HG02623 (cell line): ENCODE data around the gene CELF4.
"Not testable (repeated sequence)": the region's sequence is repeated elsewhere in the genome, so short reads cannot be mapped to it uniquely, and the experiment has no call there.

Experiments used
- ATAC-seq: cut with Tn5 transposase; IDR thresholded peaks from one replicate; pipeline ENCODE4 v1.9.1; 2021; ENCODE audit warnings: moderate library complexity; ENCODE audit not compliant: unreplicated experiment

Gene CELF4

DNA sequence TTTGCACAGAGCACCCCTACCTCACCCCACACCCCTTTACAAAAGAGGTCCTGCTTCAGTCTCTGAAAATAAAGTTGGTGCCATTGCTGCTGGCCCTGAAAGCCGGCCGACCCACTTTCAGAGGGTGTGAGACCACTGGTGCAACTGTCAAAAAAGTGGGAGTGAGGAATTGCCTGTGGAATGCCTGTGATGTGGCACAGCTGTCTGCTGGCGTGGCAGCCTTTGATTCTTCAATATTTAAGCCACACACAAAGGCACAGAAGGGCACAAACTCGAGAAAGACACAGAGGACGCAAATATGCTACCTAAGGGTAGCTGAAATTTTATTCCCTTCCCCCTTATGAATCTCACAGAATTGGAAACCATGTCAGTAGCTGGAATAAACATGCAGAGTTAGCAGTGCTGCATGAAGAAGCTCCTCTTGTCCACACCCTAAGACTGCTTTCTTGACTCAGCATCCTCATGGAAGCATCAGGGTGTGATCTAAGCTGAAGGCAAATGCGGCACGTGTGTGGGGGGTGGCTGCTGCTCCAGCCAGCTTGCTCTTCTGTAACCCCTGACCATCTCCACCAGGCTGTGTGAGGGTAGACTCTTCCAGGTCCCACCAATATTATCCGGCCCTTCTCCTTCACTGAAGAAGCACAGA lies 92.3 kb downstream of the CELF4 start:
- ATAC-seq = no peak

DNA sequence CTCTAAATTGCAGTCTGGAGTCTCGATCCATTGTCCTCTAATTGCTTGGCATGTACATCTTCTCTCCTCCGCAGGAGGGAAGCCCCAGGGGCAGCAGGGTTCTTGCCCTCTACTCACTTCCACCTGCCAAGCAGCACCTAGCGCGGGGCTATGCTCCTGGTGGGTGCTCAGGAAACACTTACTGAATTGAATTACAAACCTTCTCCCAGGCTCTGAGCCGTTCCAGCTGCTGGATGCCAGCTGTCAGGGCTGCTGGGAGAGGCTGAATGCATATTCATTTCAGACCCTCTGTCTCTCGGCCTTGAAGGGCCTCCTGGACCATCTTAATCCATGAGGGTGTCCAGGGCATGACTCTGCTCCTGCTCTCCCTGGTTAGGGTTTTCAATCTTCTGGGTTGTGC lies 94.0 kb downstream of the CELF4 start:
- ATAC-seq = no peak

DNA sequence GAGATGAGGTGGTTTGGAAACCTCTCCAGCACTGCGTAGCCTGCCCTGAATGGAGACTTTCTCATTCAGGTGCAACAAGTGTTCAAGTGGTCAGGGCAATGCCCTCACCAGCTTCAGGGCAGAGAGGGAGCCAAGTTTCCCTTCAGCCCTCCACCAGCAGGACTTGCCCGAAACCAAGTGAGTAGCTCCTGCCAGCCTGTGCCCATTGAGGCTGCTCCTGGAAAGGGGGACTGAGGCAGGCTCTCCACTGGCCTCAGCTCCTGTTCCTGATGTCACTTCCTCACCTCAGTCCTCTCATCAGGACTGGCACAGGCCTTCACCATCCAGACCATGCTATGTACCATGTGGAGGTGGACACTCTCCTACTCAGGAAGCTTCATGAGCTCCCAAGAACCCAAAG lies 94.6 kb downstream of the CELF4 start:
- no peak for ATAC-seq

DNA sequence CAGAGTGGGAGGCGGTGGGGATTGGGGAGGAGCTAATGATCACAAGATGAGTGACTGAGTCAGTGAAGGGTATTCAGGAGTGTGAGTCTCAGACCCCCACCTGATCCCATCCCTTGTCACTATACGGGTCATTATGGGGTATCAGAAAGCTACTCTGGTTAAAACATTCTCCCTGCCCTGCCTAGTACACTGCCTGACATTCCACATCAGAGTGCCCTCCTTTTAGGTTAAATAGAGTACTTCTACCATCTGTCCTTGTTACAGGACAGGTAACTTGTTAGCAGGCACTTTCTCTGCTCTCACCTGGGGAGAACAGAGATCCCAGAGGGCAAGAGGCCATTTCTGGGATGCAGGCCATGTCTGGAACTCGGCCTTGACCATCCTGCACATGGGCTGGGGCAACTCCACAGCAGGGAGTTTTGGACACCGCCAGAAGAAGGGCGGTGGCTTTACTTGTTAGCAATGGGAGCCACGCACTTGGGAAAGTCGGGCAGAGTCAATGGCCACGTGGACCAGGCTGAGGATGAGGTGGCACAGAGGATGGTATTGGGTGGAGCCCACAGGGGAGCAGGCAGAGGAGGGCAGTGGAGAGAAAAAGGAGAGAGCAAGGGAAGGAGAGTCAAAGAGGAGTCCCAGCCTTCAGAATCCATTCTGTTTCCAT lies 98.5 kb downstream of the CELF4 start:
- no peak for ATAC-seq

DNA sequence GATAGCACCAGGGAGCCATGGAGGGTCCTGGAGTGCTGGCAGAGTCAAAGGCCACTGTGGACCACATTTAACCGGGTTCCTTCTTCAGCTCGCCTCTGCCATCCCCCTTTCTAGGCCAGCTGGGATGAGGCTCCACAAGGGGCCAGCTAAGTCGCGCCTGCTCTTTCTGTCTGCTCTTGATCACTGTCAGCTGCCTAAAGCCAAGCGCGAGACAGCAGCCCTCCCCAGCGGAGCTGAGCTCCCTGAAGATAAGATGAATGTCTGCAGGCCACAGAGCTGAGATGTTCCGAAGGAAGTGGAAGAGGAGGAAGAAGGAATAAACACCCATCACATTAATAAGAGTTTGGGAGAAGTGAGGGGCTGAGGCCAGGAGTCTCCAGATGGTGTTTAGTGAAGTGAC lies 99.6 kb downstream of the CELF4 start:
- no peak for ATAC-seq

DNA sequence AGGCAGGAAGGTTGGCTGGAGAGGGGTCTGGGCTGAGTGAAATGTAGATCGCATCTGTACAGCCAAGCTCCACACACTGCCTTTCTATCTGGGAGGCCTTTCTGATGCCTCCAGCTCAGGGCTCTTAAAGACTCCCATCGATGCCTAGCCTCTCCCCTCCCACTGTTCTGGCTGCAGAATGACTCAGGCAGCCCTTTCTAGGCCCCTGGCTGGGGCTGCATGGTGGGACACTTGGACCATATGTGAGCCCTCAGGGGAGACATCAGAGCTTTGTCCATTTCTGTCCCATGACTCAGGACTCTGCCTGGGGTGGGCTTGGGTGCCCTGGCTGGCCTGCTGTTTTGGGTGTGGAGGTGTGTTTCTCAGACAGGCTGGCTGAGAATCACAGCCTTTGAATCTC lies 101.3 kb downstream of the CELF4 start:
- ATAC-seq = no peak

DNA sequence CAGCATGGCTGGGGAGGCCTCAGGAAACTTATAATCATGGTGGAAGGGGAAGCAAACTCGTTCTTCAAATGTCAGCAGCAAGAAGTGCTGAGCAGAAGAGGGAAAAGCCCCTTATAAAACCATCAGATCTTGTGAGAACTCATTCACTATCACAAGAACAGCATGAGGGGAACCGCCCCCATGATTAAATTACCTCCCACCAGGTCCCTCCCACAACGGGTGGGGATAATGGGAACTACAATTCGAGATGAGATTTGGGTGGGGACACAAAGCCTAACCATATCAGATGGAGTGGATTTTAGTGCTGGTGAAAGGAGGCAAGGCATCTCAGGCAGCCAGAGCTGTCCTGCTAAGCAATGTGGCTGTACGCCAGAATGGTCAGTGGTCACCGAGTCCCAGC lies 104.3 kb downstream of the CELF4 start:
- not testable (repeated sequence) for ATAC-seq

DNA sequence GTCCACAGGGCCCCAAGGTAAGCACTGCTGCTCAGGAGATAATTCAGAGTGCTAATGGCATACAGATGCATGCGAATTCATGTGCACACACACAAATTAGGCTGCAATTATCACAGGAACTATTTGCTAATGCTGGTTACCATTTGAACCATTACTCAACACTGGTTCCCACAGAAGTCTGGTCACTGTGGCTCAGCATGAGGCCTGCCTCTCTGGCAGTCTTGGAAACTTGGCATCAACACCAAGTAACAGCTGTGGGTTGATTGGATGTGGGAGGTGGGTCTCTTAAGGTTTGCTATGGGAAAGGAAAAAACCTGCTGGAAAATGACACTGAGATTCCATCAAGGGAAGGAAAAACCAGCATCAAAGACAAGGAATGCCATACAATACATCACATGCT lies 105.0 kb downstream of the CELF4 start:
- no peak for ATAC-seq

DNA sequence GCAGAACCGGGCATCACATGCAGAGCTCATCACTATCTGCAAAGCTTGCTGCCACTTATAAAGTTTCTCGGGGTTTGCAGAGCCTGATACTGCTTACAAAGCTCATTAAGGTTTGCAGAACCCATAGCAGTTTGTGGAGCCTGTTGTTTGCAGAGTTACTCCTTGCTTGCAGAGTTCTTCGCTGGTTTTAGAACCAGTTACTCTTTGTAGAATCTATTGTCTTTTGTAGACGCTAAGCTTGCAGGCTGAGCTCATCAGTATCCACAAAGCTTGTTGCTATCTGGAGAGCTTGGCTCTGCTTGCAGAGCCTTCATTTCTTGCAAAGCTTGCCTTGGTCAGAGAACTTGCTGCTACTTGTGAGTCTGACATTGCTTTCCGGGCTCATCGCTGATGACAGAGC lies 106.9 kb downstream of the CELF4 start:
- ATAC-seq = no peak

DNA sequence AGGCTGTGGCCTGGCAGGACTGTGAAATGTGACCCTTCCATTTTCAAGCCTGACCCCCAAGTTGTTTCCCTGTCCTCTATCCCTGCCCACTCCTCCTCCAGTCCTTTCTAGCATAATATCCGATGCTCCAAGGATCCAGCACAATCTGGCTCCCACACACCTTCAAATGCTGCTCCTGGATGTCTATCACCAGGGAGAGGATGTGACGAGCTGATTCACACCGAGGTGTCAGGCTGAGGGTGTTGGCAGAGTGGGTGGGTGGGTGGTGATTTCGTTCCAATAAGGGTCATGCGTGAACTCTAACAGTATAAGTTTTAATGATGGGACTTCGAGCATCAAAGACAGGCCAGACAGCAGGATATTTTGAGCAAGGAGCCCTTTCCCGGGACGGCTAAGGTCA lies 107.8 kb downstream of the CELF4 start:
- ATAC-seq = no peak

DNA sequence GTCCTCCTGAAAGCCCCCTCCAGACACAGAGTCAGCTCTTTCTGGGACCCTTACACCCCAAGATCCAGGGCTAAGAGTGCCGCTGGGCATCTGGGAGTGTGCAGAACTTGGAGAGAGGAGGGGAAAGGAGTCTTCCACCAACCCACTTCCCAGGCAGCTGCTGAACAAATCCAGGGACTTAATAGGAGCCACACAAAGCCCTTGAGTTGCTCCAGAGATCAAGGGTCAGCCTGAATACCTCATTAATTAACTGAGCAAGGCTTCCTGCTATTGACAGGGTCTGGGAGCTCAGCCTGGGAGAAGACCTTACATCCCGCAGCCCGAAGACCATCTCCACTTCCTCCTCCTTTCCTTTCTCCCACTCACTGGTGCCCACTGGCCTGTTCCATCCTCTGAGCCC lies 108.3 kb downstream of the CELF4 start:
- ATAC-seq = no peak

DNA sequence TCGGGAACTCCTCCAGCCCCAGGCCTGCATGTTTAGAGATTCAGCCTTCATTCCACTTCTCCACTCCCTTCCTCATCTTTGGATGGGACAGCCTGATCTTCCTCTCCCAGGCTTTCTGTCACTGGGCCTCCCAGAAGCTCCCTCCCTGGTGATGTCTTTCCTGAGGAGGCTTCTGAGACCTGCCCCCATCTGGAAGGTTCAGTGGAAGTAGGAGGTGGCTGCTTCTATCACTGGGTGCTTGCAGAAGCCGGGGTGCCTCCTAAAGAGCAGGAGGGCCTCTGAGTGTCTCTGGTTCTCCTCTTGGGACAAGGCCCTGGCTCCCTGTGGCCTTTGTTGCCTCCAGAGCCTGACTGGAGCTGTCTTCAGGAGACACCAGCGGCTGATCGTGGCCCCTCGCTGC lies 108.7 kb downstream of the CELF4 start:
- no peak for ATAC-seq

DNA sequence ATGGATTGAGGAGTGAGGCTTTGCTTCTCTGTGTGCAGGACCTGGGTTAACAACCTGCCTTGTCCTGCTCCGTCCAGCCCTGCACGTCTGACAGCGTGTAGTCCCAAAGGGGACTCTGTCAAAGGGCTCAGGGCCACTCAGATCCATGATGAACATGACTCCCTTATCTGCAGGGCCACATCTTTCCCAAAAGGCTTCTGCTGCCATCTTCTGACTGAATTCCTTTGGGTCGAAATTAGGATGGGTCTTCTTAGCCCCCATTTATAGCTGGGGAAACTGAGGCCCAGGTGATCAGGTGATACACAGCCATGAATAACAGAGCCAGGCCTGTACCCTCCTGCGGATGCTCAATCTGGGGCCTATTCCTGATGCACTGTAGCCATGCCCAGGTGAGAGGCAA lies 109.2 kb downstream of the CELF4 start:
- no peak for ATAC-seq

DNA sequence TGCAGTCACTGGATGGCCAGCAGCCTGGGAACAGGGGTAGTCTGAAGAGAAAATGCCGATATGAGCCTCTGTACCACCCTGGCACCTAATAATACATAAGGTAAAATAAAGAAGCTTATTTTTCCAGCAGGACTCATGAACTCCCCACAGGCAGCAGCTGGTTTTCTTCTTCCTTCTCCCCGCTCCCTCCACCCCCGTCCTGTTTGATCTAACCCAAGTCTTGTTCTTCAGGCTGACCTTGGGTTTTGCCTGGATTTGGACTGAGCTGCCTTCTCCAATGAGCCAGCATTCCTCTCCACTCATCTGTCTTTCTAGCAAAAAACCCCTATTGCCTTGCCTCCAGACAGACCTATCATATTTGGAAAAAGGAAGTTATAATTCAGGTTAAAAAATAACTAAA lies 111.8 kb downstream of the CELF4 start:
- ATAC-seq = no peak

DNA sequence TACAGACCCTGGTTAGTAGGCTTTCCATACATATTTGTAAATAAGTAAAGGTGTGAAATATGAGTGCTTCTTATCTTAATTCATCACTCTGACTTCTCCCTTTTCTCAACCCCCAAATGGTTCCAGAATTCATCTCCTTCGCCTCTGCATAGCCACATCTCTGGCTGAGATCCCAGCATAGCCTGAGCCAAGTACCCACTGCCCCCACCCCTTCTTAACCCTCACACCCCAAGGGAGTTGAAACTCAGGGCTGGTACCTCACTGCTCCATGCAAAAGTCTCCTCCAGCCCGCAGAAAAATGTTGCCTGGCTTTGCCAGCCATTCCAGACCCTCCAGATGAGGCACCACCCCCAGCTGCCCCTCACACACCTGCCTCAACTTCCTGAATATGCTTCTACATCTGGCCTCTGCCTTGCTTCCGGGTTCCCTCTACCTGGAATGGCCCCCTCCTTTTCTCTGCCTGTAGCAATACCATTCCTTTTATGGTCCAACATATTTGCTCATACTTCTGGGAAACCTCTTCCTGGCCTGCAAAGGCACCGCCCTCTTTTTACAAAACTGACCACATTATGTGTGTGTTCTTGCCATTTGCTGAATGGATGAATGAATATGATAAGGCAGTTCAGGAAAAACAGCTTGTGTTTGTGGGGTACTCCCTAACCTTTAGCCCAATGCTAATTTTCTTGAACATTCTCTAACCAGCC lies 112.8 kb downstream of the CELF4 start:
- no peak for ATAC-seq

DNA sequence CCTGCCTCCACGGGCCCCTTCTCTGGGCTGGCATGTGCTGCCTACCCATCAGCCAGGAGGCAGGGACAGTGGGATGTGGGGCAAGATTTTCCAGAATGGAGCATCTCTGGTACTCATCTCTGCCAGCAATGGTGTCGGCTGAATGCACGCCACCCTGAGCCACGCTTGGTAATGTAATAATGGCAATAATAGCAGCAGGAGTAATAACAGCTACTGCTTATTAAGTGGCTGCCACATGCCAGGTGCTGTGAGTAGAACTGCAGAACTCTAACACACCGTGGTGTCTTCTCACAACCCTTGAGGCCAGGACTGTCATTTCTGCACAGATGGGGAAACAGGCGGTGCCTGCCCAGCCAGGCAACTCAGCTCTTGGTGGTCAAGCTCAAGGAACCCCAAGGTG lies 113.6 kb downstream of the CELF4 start:
- no peak for ATAC-seq

DNA sequence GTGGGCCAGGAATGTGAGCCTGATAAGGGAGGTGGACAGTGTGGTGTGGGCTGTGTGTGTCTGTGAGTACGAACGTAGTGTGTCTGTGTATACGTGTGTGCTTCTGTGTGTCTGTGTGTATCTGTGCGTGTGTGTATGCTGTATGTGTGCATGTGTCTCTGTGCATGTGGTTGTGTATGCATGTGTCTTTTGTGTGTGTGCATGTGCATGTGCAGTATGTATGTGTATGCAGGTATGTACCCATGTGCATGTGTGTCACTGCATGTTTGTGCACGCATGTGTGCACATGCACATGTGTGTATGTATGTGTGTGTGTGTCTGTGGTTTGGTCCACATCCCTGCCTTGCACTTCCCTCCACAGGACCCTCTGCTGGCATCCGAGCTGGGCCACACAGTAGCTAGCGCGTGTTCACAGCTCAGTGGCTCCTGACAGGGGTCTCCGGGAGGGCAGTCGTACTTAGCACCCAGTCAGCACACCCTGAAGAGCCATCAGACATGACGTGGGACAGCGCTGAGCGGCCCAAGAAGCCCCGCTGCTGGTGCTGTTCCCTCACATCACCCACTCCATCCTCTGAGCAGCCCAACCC lies 114.3 kb downstream of the CELF4 start:
- no peak for ATAC-seq

DNA sequence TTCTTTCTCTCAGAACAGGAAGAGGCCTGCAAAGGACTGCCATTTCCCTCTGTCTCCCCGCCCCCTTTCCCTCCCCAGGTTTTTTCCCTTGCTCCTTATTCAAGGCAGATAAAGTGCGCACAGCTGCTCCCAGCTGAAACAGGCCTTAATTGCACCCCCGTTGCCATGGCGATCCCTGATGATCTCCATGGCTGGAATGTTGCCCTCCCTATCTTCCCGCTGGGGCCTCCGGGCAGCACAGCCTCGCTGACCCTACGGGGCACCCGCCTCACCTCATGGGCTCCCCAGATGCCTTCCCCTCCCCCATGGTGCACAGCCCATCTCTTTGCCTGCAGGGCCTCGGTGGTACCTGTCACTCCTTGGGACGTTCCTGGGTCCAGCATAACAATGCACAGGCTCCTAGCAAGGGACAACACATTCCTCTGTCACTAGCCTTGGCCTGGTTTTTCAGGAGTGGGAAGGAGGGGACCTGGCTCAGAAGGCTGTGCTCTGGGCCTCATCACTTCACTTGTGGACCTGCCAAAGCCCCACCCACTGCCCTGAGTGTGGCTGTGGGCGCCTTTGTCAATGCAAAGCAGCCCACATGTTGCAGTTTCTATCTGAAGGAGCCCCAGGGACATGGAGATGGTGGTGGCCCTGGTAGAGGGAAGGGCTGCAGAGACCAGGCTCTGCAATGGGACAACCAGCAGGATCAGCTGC lies 115.0 kb downstream of the CELF4 start:
- no peak for ATAC-seq

DNA sequence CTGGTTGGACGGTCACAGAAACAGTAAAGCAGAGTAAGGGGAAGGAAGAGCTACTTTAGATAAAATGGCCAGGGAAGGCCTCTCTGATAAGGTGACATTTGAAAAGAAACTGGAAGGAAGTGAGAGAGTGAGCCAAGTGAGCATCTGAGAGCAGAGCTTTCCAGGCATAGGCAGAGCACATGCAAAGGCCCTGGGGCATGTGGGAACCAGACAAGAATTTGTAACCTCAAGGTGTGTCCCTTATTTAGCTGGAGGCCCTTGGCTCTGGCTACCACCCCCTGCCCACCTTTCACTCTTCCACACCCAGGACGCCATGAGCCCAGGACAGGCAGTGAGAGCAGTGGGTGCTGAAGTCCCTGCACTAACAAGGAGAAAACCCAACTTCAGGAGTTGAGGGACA lies 116.0 kb downstream of the CELF4 start:
- no peak for ATAC-seq

DNA sequence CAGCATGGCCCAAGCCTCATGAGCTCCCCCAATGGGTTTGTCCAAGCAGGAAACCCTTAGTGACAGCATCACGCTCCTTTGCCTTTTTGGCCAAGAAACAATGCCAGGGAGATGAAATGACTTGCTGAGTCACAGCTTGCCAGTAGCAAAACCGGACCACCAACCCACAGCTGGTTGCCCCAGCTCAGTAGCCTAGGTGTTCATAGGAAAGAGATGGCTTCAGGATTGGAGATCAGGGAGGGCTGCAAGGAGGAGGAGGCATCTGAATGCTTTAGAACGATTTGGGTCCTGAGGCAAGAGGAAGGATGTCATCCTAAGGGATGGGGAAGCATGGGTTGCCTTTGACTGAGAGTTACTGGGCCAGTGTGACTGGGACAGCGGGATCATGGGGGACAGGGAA lies 116.7 kb downstream of the CELF4 start:
- ATAC-seq = no peak
